ENCODE results near the gene RNF151.
"Not testable (repeated sequence)": the region's sequence is repeated elsewhere in the genome, so short reads cannot be mapped to it uniquely, and the experiment has no call there.

The RNF151 gene

GRCh38 chr16:1929578-1930337 is 36.9 kb upstream of the RNF151 start:
- H3K27me3 Mint-ChIP-seq (ENCODE audit: low read depth) = peaks cover 5% of the 10 kb centered on the region
- no peak overlapping the region for H3K4me3 Mint-ChIP-seq
- peaks cover 2% of the 10 kb centered on the region for H3K4me1 Mint-ChIP-seq (ENCODE audit: low read depth)
- H3K9me3 Mint-ChIP-seq = no peaks in the 10 kb centered on the region
- no peaks in the 10 kb centered on the region for H3K36me3 Mint-ChIP-seq (ENCODE audit: low read depth)
- H3K27ac Mint-ChIP-seq = no peak overlapping the region
- peak; percentile 93 for DNase-seq (ENCODE audit: low spot score)

- DNase-seq (ENCODE audit: low spot score) = no peak
- Mint-ChIP-seq H3K4me3 (no peak overlapping the region), H3K36me3 (ENCODE audit: low read depth) (no peaks in the 10 kb centered on the region), H3K4me1 (ENCODE audit: low read depth) (peaks cover 2% of the 10 kb centered on the region), H3K9me3 (no peaks in the 10 kb centered on the region), H3K27me3 (ENCODE audit: low read depth) (peaks cover 3% of the 10 kb centered on the region), H3K27ac (no peak overlapping the region)
Observed at GRCh38 chr16:1930338-1930720, 36.3 kb upstream of the RNF151 start.

GRCh38 chr16:1932050-1933028 is 34.3 kb upstream of the RNF151 start:
- DNase-seq (ENCODE audit: low spot score) = no peak
- Mint-ChIP-seq H3K27me3 (ENCODE audit: low read depth) (peaks cover 3% of the 10 kb centered on the region), H3K9me3 (no peaks in the 10 kb centered on the region), H3K27ac (no peak overlapping the region), H3K4me1 (ENCODE audit: low read depth) (peaks cover 2% of the 10 kb centered on the region), H3K36me3 (ENCODE audit: low read depth) (no peaks in the 10 kb centered on the region), H3K4me3 (no peak overlapping the region)

DNA sequence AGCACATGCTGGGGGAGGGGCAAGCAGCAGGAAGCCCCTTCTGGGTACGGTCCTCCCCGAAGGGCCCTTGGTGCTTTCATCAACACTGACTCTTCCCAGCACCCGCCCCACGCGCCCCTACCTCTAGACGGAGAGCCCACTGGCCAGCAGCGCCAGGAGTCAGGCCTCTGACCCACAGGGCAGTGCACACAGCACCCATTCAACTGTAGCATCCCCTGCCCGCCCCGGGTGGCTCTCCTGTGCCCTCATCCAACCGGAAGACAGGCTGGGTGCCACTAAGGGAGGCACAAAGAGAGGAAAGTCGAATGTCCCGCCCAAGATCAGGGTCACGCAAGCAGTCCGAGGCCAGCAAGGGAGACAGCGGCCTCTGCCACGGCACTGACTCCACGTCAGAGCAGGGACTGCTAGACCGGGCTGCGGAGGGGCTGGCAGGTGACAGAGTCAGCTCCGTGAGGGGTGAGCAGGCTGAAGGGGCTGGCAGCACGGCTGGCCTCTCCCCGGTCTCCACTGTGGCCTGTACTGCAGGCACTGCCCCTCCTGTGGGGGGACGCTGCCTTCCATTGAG is 33.5 kb upstream of the RNF151 start:
- Mint-ChIP-seq H3K4me1 (ENCODE audit: low read depth) (peaks cover 2% of the 10 kb centered on the region), H3K9me3 (no peaks in the 10 kb centered on the region), H3K27ac (no peak overlapping the region), H3K4me3 (no peak overlapping the region), H3K27me3 (ENCODE audit: low read depth) (peaks cover 3% of the 10 kb centered on the region), H3K36me3 (ENCODE audit: low read depth) (peaks cover 3% of the 10 kb centered on the region)
- DNase-seq (ENCODE audit: low spot score) = no peak

- peaks cover 5% of the 10 kb centered on the region for H3K4me1 Mint-ChIP-seq (ENCODE audit: low read depth)
- peaks cover 9% of the 10 kb centered on the region for H3K36me3 Mint-ChIP-seq (ENCODE audit: low read depth)
- H3K9me3 Mint-ChIP-seq = no peaks in the 10 kb centered on the region
- H3K4me3 Mint-ChIP-seq = no peak overlapping the region
- H3K27me3 Mint-ChIP-seq (ENCODE audit: low read depth) = no peaks in the 10 kb centered on the region
- H3K27ac Mint-ChIP-seq = no peak overlapping the region
- DNase-seq (ENCODE audit: low spot score) = no peak
Observed at GRCh38 chr16:1936945-1937479, 29.6 kb upstream of the RNF151 start.

GRCh38 chr16:1938316-1938715 is 28.3 kb upstream of the RNF151 start:
- H3K9me3 Mint-ChIP-seq = no peaks in the 10 kb centered on the region
- H3K27ac Mint-ChIP-seq = no peak overlapping the region
- H3K4me1 Mint-ChIP-seq (ENCODE audit: low read depth) = peaks cover 7% of the 10 kb centered on the region
- H3K36me3 Mint-ChIP-seq (ENCODE audit: low read depth) = peaks cover 9% of the 10 kb centered on the region
- no peak overlapping the region for H3K4me3 Mint-ChIP-seq
- H3K27me3 Mint-ChIP-seq (ENCODE audit: low read depth) = no peaks in the 10 kb centered on the region
- DNase-seq (ENCODE audit: low spot score) = no peak

GRCh38 chr16:1938910-1939309 is 27.7 kb upstream of the RNF151 start:
- H3K4me3 Mint-ChIP-seq = no peak overlapping the region
- no peak for DNase-seq (ENCODE audit: low spot score)
- H3K27me3 Mint-ChIP-seq (ENCODE audit: low read depth) = no peaks in the 10 kb centered on the region
- H3K27ac Mint-ChIP-seq = no peak overlapping the region
- peaks cover 12% of the 10 kb centered on the region for H3K4me1 Mint-ChIP-seq (ENCODE audit: low read depth)
- H3K9me3 Mint-ChIP-seq = no peaks in the 10 kb centered on the region
- H3K36me3 Mint-ChIP-seq (ENCODE audit: low read depth) = peaks cover 9% of the 10 kb centered on the region

- H3K27ac Mint-ChIP-seq; H3K9me3 Mint-ChIP-seq; H3K36me3 Mint-ChIP-seq (ENCODE audit: low read depth); H3K4me3 Mint-ChIP-seq; H3K27me3 Mint-ChIP-seq (ENCODE audit: low read depth); DNase-seq (ENCODE audit: low spot score): not testable (repeated sequence)
- peaks cover 16% of the 10 kb centered on the region for H3K4me1 Mint-ChIP-seq (ENCODE audit: low read depth)
Observed at GRCh38 chr16:1939833-1940232, 26.8 kb upstream of the RNF151 start.

- Mint-ChIP-seq H3K4me1 (ENCODE audit: low read depth) (peaks cover 16% of the 10 kb centered on the region), H3K27me3 (ENCODE audit: low read depth) (no peaks in the 10 kb centered on the region), H3K27ac (no peak overlapping the region), H3K9me3 (no peaks in the 10 kb centered on the region), H3K36me3 (ENCODE audit: low read depth) (peaks cover 9% of the 10 kb centered on the region), H3K4me3 (no peak overlapping the region)
- DNase-seq (ENCODE audit: low spot score) = no peak
Observed at GRCh38 chr16:1940273-1941161, 26.1 kb upstream of the RNF151 start.

DNA sequence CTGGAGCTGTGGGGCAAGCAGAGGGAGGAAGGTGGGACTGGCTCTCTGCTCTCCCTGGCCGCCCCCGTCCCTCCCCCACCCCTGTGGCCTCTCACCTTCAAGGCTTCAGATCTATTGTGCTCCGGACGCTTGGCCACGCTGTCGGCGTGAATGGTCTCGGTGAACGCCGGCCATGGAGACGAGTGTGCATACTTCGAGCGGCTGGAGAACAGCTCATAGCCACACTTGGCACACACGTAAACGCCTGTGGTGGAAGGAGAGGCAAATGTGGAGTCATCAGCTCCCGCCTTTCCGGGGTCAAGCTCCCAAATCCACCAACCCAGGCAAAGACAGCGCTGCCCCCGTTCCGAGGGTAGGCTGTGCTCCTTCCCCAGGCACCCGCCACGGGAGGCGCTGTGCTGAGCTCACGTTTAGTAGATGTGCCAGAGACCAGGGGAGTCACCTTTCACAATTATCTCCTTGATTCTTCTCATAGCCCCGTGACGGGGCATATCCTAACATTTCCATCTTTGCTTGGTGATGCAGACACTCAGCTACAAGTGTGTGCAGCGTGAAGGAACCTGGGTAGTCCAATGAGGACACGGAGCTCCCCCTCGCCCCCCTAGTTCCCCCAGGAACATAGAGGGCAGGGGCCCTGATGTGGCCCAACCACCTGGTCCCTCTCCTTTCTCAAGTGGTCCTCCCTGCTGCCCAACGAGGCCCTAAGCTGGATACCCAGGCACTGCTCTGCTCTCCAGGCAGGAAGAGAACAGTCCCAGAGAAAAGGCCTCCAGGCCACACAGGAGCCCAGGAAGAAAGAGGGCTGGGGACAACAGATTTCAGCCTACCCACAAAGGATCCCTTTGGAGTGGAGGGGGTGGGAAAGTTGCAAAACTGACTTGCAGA is 25.3 kb upstream of the RNF151 start:
- Mint-ChIP-seq H3K9me3 (no peaks in the 10 kb centered on the region), H3K4me1 (ENCODE audit: low read depth) (peaks cover 16% of the 10 kb centered on the region), H3K36me3 (ENCODE audit: low read depth) (peaks cover 9% of the 10 kb centered on the region), H3K27me3 (ENCODE audit: low read depth) (no peaks in the 10 kb centered on the region), H3K27ac (no peak overlapping the region), H3K4me3 (peak overlapping the region; percentile 89)
- DNase-seq (ENCODE audit: low spot score) = no peak

DNA sequence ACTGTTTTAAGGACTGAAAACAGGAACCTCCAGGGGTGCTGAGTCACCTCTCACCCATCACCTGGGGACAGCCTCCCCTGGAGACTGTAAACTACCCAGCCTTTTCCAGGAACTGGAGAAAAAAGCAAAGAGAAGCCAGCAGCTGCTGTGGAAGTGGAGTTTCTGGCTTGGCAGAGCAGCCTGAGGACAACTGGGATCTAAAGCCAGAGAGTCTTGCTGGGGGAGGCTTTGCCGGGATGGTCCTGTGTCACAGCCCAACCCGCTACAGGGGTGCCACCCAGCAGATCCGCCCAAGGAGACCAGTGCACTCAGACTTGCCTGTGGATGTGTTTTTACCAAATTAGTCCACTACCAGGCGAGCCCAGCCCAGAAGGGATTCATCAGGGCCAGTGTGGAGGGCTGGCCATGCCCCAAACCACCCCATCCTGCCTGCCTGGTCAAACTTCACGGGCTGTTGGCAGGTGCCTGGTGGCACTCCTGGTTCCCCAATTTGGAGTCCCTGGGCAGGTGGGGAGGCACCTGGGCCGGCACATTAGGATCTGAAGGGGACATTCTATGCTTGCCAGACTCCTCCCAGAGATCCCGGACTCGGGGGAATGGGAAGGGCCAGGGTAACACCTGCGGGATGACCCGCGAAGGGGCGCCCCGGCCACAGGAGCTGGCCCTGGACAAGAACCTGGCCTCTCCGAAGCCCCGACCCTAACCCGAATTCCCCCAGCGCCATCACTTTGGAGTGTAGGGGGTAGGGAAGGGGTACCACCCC is 24.4 kb upstream of the RNF151 start:
- Mint-ChIP-seq H3K27me3 (ENCODE audit: low read depth) (no peaks in the 10 kb centered on the region), H3K4me1 (ENCODE audit: low read depth) (peaks cover 16% of the 10 kb centered on the region), H3K36me3 (ENCODE audit: low read depth) (peaks cover 9% of the 10 kb centered on the region), H3K9me3 (no peaks in the 10 kb centered on the region), H3K27ac (peak overlapping the region; percentile 55), H3K4me3 (peak overlapping the region; percentile 89)
- no peak for DNase-seq (ENCODE audit: low spot score)

Data from T-helper 2 cell treated with Interferon-gamma antibody and Interleukin-4, amounts not matched to agents 5 μg/mL and 100 μg/mL, for 36 hours (primary cell).